ENCODE data around the gene PFKP.

Gene PFKP

DNA sequence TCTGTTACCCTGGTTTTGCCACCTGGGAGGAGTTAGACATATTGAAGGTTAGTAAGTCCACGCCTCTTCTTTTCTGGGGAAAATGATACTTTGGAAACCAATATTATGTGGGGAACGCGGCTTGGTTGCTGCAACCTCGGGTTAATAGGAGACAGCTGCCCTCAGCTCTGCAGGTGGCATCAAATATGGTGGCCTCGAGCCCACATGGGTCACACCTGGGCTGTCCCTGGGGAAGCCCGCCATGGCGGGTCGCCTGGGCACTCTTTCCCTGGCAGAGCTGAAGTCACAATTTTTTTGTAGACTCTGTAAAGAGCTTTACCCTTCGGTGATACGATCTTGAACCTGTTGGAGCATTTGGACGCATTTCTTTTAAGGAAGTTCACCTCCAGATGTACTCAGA is 2.5 kb downstream of the PFKP start:
- DNase-seq (ENCODE audit: low read depth): no peak

GRCh38 chr10:3071405-3072198 is 4.3 kb downstream of the PFKP start:
- DNase-seq (ENCODE audit: low read depth): no peak

- no peak for DNase-seq (ENCODE audit: low read depth)
These were observed 5.5 kb downstream of the PFKP start for GRCh38 chr10:3072641-3073360.

- DNase-seq (ENCODE audit: low read depth): no peak
These were observed 6.9 kb downstream of the PFKP start for GRCh38 chr10:3074145-3074665.

DNA sequence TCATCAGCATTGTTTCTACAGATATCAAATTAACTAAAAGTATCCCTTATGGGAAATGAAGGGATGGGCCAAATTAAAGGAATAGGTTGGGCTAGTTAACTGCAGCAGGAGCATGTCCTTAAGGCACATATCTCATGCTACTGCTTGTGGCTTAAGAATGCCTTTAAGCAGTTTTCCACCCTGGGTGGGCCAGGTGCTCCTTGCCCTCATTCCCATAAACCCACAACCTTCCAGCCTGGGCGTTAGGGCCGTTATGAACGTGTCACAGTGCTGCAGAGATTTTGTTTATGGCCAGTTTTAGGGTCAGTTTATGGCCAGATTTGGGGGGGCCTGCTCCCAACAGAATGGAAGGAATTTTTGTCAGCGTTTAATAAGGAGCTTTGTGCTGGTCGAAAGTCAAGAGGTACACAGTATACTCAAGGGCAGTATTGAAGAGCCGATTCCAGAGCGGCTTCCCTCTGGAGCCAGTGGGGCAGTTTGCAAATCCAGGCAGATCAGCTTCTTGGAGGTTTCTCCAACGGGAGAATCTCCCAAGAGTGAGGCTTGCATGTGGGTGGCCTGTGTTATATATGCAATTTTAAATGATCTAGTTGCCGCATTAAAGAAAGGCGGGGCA is 7.7 kb downstream of the PFKP start:
- no peak for DNase-seq (ENCODE audit: low read depth)

GRCh38 chr10:3076138-3076537 is 8.8 kb downstream of the PFKP start:
- DNase-seq (ENCODE audit: low read depth): no peak

DNA sequence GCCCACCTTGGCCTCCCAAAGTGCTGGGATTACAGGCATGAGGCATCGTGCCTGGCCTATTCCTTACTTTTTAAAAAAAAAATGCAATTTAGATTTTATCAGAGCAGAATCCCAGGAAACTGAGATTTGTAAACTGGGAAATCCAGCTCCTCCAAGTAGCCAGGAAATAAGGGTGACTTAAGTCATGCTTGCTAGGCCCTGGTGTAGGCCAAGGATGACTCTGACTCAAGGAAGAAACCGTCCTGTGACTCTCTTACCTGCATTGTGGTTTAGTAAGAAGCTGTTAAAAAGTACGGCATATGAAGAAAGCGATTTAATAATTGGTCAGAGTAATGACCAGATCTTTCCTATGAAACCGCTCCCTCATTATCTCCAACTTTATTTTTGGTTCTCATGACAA is 10.2 kb downstream of the PFKP start:
- DNase-seq (ENCODE audit: low read depth): no peak

GRCh38 chr10:3077940-3078630 is 10.7 kb downstream of the PFKP start:
- DNase-seq (ENCODE audit: low read depth): no peak

- DNase-seq (ENCODE audit: low read depth): no peak
These were observed 14.1 kb downstream of the PFKP start for GRCh38 chr10:3081383-3081981.

DNA sequence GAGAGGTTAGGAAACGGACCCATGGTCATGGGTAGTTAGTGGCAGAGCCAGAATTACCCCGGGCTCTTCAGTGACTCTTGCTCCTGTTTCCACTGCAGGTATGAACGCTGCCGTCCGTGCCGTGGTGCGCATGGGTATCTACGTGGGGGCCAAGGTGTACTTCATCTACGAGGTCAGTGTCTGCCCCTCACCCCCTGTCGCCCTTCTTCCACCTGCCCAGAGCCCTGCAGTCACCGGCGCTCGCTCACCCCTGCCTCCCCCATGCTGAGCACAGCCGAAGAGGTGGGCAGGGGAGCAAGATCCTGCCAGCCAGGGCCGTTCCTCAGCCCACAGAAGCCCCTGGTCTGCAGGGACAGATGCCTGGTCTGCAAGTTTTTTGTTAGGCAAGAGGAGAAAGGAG is 14.9 kb downstream of the PFKP start:
- DNase-seq (ENCODE audit: low read depth): no peak

- no peak for DNase-seq (ENCODE audit: low read depth)
These were observed 18.6 kb downstream of the PFKP start for GRCh38 chr10:3085785-3086567.

GRCh38 chr10:3090388-3090787 is 23.0 kb downstream of the PFKP start:
- no peak for DNase-seq (ENCODE audit: low read depth)

DNA sequence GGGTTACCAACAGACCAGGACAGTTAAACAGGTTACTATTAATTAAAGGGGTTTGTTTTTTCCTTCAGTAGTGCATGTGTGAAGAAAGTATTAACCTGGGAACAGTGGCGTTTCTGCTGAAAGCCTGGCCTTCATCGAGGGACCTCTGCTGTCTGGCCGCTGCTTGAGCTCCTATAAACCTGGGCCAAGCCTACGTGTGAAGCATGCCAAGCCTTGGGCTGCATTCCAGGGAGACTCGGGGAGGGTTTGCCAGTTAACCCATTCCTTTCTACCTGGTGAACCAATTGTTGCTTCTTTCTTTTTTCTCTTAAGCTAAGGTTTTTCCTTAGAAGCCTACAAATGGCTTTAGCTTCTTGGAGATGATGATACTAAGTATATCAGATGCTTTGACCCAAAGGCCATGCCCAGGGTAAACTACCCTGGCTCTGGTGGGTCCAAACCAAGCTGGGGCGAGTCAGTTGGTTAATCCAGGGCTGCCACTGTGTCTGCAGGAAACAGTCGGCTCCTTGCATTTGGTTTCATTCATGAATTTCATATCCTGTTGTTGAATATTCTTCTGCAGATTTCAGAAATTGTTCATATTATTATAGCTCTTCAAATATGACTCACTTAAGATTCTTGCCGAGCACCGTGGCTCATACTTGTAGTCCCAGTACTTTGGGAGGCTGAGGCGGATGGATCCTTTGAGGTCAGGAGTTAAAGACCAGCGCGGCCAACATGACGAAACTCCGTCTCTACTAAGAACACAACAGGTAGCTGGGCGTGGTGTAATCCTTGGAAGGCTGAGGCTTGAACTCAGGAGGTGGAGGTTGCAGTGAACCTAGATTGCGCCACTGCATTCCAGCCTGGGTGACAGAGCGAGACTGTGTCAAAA is 23.8 kb downstream of the PFKP start:
- DNase-seq (ENCODE audit: low read depth): no peak

DNA sequence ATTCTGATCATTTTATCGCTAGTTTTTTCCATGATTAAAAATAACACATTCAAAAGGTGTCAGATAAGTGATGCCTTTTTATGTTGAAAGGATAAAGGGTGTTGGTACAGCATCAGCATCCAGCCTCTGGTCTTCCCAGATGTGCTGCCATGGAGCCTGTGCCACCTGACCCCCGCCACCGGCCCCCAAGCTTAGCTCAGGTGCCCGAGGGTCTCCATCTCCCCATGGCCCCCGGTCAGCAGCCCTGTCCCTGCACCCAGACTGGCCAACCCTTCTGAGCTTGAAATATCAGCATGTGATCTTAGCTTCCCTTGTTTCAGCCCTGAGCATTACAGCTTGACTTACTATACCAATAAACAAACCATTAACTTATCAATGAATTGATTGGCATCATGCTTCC is 24.6 kb downstream of the PFKP start:
- no peak for DNase-seq (ENCODE audit: low read depth)

- no peak for DNase-seq (ENCODE audit: low read depth)
These were observed 26.6 kb downstream of the PFKP start for GRCh38 chr10:3093996-3094395.

- no peak for DNase-seq (ENCODE audit: low read depth)
These were observed 27.3 kb downstream of the PFKP start for GRCh38 chr10:3094609-3095036.

GRCh38 chr10:3095373-3096139 is 28.2 kb downstream of the PFKP start:
- DNase-seq (ENCODE audit: low read depth): peak; percentile 34

GRCh38 chr10:3096149-3096548 is 28.8 kb downstream of the PFKP start:
- no peak for DNase-seq (ENCODE audit: low read depth)

- no peak for DNase-seq (ENCODE audit: low read depth)
These were observed 29.8 kb downstream of the PFKP start for GRCh38 chr10:3097160-3097559.

Data from stimulated activated CD8-positive, alpha-beta memory T cell treated with anti-CD3 and anti-CD28 coated beads, Interleukin-4, amount 100 ng/mL, for 24 hours (primary cell).